Natural killer cell (primary cell): ENCODE measurements around the gene DACH1. TPM values are rescaled to one million over a fixed set of nuclear protein-coding genes. Genes with fewer than 3 reads are reported as not detected.

Source experiments
- ATAC-seq, 3 donors: fragments of 150-1000 bp in 2 of 3; fragments of 200-7000 bp in 1 of 3; cut with Tn5 transposase; 1 replicate in 1 of 3; 2 replicates in 2 of 3; pipeline ENCODE4 v1.10.0; 2021; ENCODE audit warnings: mild to moderate bottlenecking in 2 of 3, moderate library complexity in 2 of 3
- DNase-seq, 2 donors: peaks; one replicate each; pipeline versions ENCODE4 v3.0.0 to v3.0.0-alpha.2; 2013 to 2021; ENCODE audit warnings: mixed read lengths in 1 of 2
- H3K27ac ChIP-seq: one replicate; pipeline ENCODE4 v1.5.1; 2013; ENCODE audit warnings: mild to moderate bottlenecking, low read length
- H3K27me3 ChIP-seq: one replicate; pipeline ENCODE4 v1.6.1; 2013; ENCODE audit warnings: low read length; ENCODE audit not compliant: control insufficient read depth, insufficient read depth
- H3K36me3 ChIP-seq: one replicate; pipeline ENCODE4 v1.6.1; 2013; ENCODE audit warnings: low read length; ENCODE audit not compliant: control insufficient read depth, insufficient read depth
- H3K4me1 ChIP-seq: one replicate; pipeline ENCODE4 v1.6.1; 2013; ENCODE audit warnings: low read length; ENCODE audit not compliant: control insufficient read depth, insufficient read depth
- H3K4me3 ChIP-seq: one replicate; pipeline ENCODE4 v1.5.1; 2013; ENCODE audit warnings: low read length
- H3K9me3 ChIP-seq: one replicate; pipeline ENCODE4 v1.6.1; 2013; ENCODE audit warnings: low read length; ENCODE audit not compliant: control insufficient read depth, insufficient read depth
- H3K27ac Mint-ChIP-seq, 2 donors: one replicate each; pipeline ENCODE4 v1.8.0; 2022; ENCODE audit warnings: mild to moderate bottlenecking in 2 of 2, mixed read lengths in 2 of 2, moderate library complexity in 1 of 2
- H3K27me3 Mint-ChIP-seq, 2 donors: one replicate each; pipeline ENCODE4 v1.8.0; 2022; ENCODE audit warnings: low read depth in 2 of 2, mixed read lengths in 2 of 2
- H3K36me3 Mint-ChIP-seq: one replicate; pipeline ENCODE4 v1.8.0; 2022; ENCODE audit warnings: mixed read lengths
- H3K4me1 Mint-ChIP-seq, 2 donors: one replicate each; pipeline ENCODE4 v1.8.0; 2022; ENCODE audit warnings: mixed read lengths in 2 of 2
- H3K4me3 Mint-ChIP-seq: one replicate; pipeline ENCODE4 v1.8.0; 2022; ENCODE audit warnings: mild to moderate bottlenecking, moderate library complexity, mixed read lengths
- H3K9me3 Mint-ChIP-seq, 2 donors: one replicate each; pipeline ENCODE4 v1.8.0; 2022; ENCODE audit warnings: mixed read lengths in 2 of 2
- WGBS: methylation state at CpG from one replicate; pipeline ENCODE4 v1.1.7; 2013; ENCODE audit warnings: missing lambda C conversion rate; ENCODE audit not compliant: insufficient coverage; 5-methylcytosine and 5-hydroxymethylcytosine counted together
- intact Hi-C: fragments of 100-400 bp; cut with micrococcal nuclease; formaldehyde crosslinking; loops from one replicate; pipeline ENCODE4 v1.14.2; 2022
- total RNA-seq, 4 donors: library from RNA; stranded (reverse); fragments of 120-200 nt in 1 of 4; gene quantifications; one replicate each; pipeline versions ENCODE4 v1.2.3 to v1.2.4, GENCODE V29; 2013 to 2022
- TF ChIP-seq, protein P1 (sequence below): fragments of 200-600 bp; IDR thresholded peaks from one replicate; pipeline ENCODE4 v1.8.0; 2022; ENCODE audit warnings: antibody characterized with exemption

The DACH1 gene
- total RNA-seq, 3 donors from 2014 or later (not counting 1 experiment from before 2014, with no cell fraction given): 0.29 to 2.3 (median 0.49) TPM

- no peaks in the 10 kb centered on the region for H3K36me3 ChIP-seq
- intact Hi-C loops: no loop called here
- H3K9me3 Mint-ChIP-seq: peaks cover 0 to 2% of the 10 kb centered on the region in 2 donors
Measured at GRCh38 chr13:71831716-71832115, 35.3 kb downstream of the DACH1 start.

GRCh38 chr13:71830736-71831135, 36.3 kb downstream of the DACH1 start:
- Histone ChIP-seq H3K4me1 (no peaks in the 10 kb centered on the region), H3K27ac (no peak overlapping the region), H3K4me3 (no peak overlapping the region), H3K9me3 (no peaks in the 10 kb centered on the region), H3K36me3 (no peaks in the 10 kb centered on the region), H3K27me3 (no peaks in the 10 kb centered on the region)
- Mint-ChIP-seq H3K36me3 (no peaks in the 10 kb centered on the region), H3K4me1 (peaks cover 0 to 6% of the 10 kb centered on the region in 2 donors), H3K27me3 (no peaks in the 10 kb centered on the region), H3K9me3 (no peaks in the 10 kb centered on the region), H3K27ac (no peak overlapping the region), H3K4me3 (no peak overlapping the region)
- ATAC-seq (no peak), DNase-seq (no peak)
- intact Hi-C loops: no loop called here
- TF ChIP-seq, protein P1, sequence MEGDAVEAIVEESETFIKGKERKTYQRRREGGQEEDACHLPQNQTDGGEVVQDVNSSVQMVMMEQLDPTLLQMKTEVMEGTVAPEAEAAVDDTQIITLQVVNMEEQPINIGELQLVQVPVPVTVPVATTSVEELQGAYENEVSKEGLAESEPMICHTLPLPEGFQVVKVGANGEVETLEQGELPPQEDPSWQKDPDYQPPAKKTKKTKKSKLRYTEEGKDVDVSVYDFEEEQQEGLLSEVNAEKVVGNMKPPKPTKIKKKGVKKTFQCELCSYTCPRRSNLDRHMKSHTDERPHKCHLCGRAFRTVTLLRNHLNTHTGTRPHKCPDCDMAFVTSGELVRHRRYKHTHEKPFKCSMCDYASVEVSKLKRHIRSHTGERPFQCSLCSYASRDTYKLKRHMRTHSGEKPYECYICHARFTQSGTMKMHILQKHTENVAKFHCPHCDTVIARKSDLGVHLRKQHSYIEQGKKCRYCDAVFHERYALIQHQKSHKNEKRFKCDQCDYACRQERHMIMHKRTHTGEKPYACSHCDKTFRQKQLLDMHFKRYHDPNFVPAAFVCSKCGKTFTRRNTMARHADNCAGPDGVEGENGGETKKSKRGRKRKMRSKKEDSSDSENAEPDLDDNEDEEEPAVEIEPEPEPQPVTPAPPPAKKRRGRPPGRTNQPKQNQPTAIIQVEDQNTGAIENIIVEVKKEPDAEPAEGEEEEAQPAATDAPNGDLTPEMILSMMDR: no peak
- WGBS: 89% methylated on average over 2 of the region's 2 CpGs

More at GRCh38 chr13:71831716-71832115, 35.3 kb downstream of the DACH1 start:
- DNase-seq (no peak), ATAC-seq (no peak)
- 47% methylated on average over 3 of the region's 3 CpGs for WGBS
- no peak overlapping the region for H3K4me3 Mint-ChIP-seq
- no peak overlapping the region for H3K27ac Mint-ChIP-seq
- peaks cover 0 to 6% of the 10 kb centered on the region in 2 donors for H3K4me1 Mint-ChIP-seq
- Histone ChIP-seq H3K4me1 (no peaks in the 10 kb centered on the region), H3K27ac (no peak overlapping the region), H3K4me3 (no peak overlapping the region), H3K9me3 (no peaks in the 10 kb centered on the region), H3K27me3 (no peaks in the 10 kb centered on the region)
- no peaks in the 10 kb centered on the region for H3K36me3 Mint-ChIP-seq
- TF ChIP-seq, protein P1: no peak
- H3K27me3 Mint-ChIP-seq: no peaks in the 10 kb centered on the region

DNA sequence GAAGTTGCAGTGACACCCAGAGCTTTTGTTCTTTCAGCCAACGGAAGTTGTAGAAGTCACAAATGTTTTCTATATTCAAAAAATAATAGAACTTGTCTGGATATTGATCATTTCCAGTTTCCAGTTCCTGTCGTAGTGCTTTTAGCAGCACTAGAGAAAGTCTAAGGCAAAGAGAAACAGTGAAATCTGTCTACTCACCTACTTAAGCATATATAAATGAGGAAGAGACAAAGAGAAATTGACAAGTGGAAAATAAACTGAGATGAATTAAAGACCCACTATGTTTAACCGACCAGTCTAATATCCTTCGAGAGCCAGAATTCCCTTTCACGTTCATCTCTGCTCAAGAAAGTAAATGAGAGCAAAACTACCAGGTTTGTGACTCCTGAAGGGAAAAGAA, 36.7 kb downstream of the DACH1 start:
- no peak overlapping the region for H3K4me3 Mint-ChIP-seq
- no peaks in the 10 kb centered on the region for H3K27me3 Mint-ChIP-seq
- H3K9me3 ChIP-seq: no peaks in the 10 kb centered on the region
- no peak overlapping the region for H3K27ac Mint-ChIP-seq
- DNase-seq (no peak), ATAC-seq (no peak)
- H3K4me1 Mint-ChIP-seq: peaks cover 0 to 6% of the 10 kb centered on the region in 2 donors
- H3K4me3 ChIP-seq: no peak overlapping the region
- H3K9me3 Mint-ChIP-seq: no peaks in the 10 kb centered on the region
- H3K27ac ChIP-seq: no peak overlapping the region
- no peaks in the 10 kb centered on the region for H3K4me1 ChIP-seq
- TF ChIP-seq, protein P1: no peak
- intact Hi-C loops: no loop called here
- no peaks in the 10 kb centered on the region for H3K36me3 ChIP-seq
- WGBS: 35% methylated on average over 3 of the region's 5 CpGs
- no peaks in the 10 kb centered on the region for H3K27me3 ChIP-seq
- no peaks in the 10 kb centered on the region for H3K36me3 Mint-ChIP-seq

GRCh38 chr13:71829547-71829946, 37.5 kb downstream of the DACH1 start:
- Mint-ChIP-seq H3K36me3 (no peaks in the 10 kb centered on the region), H3K9me3 (no peaks in the 10 kb centered on the region), H3K4me1 (peaks cover 0 to 6% of the 10 kb centered on the region in 2 donors), H3K4me3 (no peak overlapping the region), H3K27me3 (no peaks in the 10 kb centered on the region), H3K27ac (no peak overlapping the region)
- TF ChIP-seq, protein P1: no peak
- H3K27me3 ChIP-seq: no peaks in the 10 kb centered on the region
- no peak overlapping the region for H3K27ac ChIP-seq
- intact Hi-C loops: no loop called here
- no peak for DNase-seq
- no peak for ATAC-seq
- H3K9me3 ChIP-seq: no peaks in the 10 kb centered on the region
- no peaks in the 10 kb centered on the region for H3K4me1 ChIP-seq
- no peak overlapping the region for H3K4me3 ChIP-seq
- WGBS: 80% methylated on average over 1 of the region's 1 CpG
- no peaks in the 10 kb centered on the region for H3K36me3 ChIP-seq
